ENCODE measurements around the gene PITHD1.

DNA sequence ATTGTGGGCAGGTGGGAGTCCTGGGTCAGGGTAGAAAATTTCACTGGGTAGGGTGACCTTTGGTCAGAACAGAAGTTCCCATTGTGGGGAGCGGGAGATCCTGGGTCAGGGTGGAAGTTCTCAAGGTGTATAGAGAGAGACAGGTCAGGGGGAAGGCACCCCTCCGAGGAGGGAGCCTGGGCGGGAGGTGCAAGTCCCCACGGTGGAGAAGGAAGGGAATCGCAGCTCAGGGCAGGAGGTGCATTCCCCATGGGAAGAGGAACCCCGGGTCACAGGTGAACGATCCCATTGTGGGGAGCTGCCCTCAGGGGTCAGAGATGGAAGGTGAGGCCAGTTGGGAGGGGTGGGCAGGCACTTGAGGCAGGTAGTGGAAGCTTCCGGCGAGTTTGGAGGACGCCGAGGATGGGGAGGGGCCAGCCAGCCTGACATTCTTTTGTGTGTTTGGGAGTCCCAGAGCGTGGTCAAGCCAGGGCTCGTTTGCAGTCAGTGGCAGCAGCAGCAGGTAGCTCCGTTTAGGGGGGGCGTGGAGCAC is 13.4 kb downstream of the PITHD1 start:
- TF ChIP-seq POLR2A (IDR thresholded peaks at IDR 0.05) (no peak), POLR2AphosphoS5 (IDR thresholded peaks at IDR 0.05) (no peak), CTCF (IDR thresholded peaks at IDR 0.05) (no peak)

Data from stomach (tissue), 4 donors.